ENCODE results near the gene NPBWR2. TPM values are rescaled to one million over a fixed set of nuclear protein-coding genes. Genes with fewer than 3 reads are reported as not detected.

NPBWR2 gene
- total RNA-seq, 1 experiment from 2014 or later: not detected

DNA sequence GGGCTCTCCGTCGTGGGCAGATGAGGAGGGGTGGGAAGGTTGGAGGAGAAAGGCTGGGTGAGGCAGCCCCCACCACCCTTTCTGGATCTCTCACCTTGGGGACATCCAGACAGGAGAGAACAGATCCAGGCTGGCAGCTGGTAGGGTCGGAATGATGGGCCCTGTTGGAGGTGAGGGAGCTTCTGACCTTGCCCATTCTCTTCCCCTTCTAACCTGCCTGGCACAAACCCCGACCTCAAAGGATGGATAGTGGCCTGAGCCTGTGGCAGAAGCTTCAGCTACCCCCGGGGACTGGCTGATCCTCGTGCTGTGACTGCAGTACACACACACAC is 6.0 kb upstream of the NPBWR2 start:
- ChIA-PET POLR2A (no interaction called here), CTCF (interaction anchor here (0.6 kb wide), 1 partner anchor 11 kb away, joined by 3 read pairs; no protein-coding TSS in a partner anchor)
- Histone ChIP-seq H3K27me3 (ENCODE audit: control insufficient read depth, insufficient read depth, low read length) (no peaks in the 10 kb centered on the region), H3K4me1 (ENCODE audit: control insufficient read depth, insufficient read depth, low read length) (no peaks in the 10 kb centered on the region; the same call in 1 of the 2 replicates), H3K9me3 (ENCODE audit: control insufficient read depth, insufficient read depth, low read depth, low read length) (no peaks in the 10 kb centered on the region), H3K27ac (ENCODE audit: low read length) (no peak overlapping the region), H3K4me3 (ENCODE audit: low read depth in 2 of 2, low read length in 2 of 2) (no peak overlapping the region), H3K36me3 (ENCODE audit: control insufficient read depth, insufficient read depth, low read length) (no peaks in the 10 kb centered on the region)
- BruUV-seq (replicated peaks): no TSS peak
- intact Hi-C loops (cut with micrococcal nuclease; ENCODE audit: unreplicated experiment) (no loop called here), in situ Hi-C loops (cut with HindIII; ENCODE audit: low pct_unique_long_range_greater_than_20kb, low sequenced_read_pairs) (no loop called here)
- DNase-seq (ENCODE audit: low read depth, low spot score) (no peak), ATAC-seq (no peak)
- no peak for TF ChIP-seq CTCF (IDR thresholded peaks at IDR 0.05)
- no peak for TF ChIP-seq TCF7L2 (IDR thresholded peaks at IDR 0.05; ENCODE audit: low read depth, low read length)
- TF ChIP-seq SIN3A (IDR thresholded peaks at IDR 0.05; ENCODE audit: borderline replicate concordance, insufficient read depth, low read depth, low read length): no peak
- no peak for TF ChIP-seq POLR2AphosphoS5 (IDR thresholded peaks at IDR 0.05; ENCODE audit: low read depth, low read length)
- no peak for TF ChIP-seq REST (IDR thresholded peaks at IDR 0.05; ENCODE audit: insufficient read depth in 1 of 2, low read depth in 2 of 2, low read length in 1 of 2)

- H3K4me3 ChIP-seq (ENCODE audit: low read depth in 2 of 2, low read length in 2 of 2): no peak overlapping the region
- no peaks in the 10 kb centered on the region for H3K27me3 ChIP-seq (ENCODE audit: control insufficient read depth, insufficient read depth, low read length)
- in situ Hi-C loops (cut with HindIII; ENCODE audit: low pct_unique_long_range_greater_than_20kb, low sequenced_read_pairs) (no loop called here), intact Hi-C loops (cut with micrococcal nuclease; ENCODE audit: unreplicated experiment) (no loop called here)
- BruUV-seq (replicated peaks): no TSS peak
- no peaks in the 10 kb centered on the region for H3K9me3 ChIP-seq (ENCODE audit: control insufficient read depth, insufficient read depth, low read depth, low read length)
- H3K36me3 ChIP-seq (ENCODE audit: control insufficient read depth, insufficient read depth, low read length): no peaks in the 10 kb centered on the region
- CTCF ChIA-PET: no interaction called here
- H3K4me1 ChIP-seq (ENCODE audit: control insufficient read depth, insufficient read depth, low read length): no peaks in the 10 kb centered on the region; the same call in 1 of the 2 replicates
- ATAC-seq: no peak
- H3K27ac ChIP-seq (ENCODE audit: low read length): no peak overlapping the region
- POLR2A ChIA-PET: no interaction called here
- TF ChIP-seq TCF7L2 (IDR thresholded peaks at IDR 0.05; ENCODE audit: low read depth, low read length) (no peak), CTCF (IDR thresholded peaks at IDR 0.05) (no peak), SIN3A (IDR thresholded peaks at IDR 0.05; ENCODE audit: borderline replicate concordance, insufficient read depth, low read depth, low read length) (no peak), POLR2AphosphoS5 (IDR thresholded peaks at IDR 0.05; ENCODE audit: low read depth, low read length) (no peak), REST (IDR thresholded peaks at IDR 0.05; ENCODE audit: insufficient read depth in 1 of 2, low read depth in 2 of 2, low read length in 1 of 2) (no peak)
- DNase-seq (ENCODE audit: low read depth, low spot score): no peak
These were observed 5.5 kb upstream of the NPBWR2 start for GRCh38 chr20:64112691-64113443.
